ENCODE results near the gene USP28. TPM values are rescaled to one million over a fixed set of nuclear protein-coding genes. Genes with fewer than 3 reads are reported as not detected.

Gene USP28
- total and polyA plus RNA-seq, 2 of the 8 experiments (the other 6 are each of a cell fraction or from before 2014, with no cell fraction given): 82.6 to 119 TPM

DNA sequence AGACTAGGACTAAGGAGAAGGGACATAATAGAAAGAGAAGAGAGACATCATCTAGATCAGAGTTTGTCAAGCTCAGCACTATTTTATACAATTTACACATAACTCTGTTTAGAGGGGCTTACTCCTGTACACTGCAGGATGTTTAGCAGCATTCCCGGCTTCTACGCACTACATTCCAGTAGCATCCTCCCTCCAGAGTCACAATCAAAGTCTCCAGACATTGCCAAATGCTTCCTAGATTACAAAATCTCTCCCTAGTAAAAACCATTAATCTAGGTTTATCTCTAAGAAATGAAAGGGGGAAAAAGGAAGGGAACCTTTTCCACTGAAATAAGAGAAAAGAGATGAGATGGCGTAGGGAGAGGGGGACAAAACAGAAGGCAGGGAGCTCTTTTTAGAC lies 4.0 kb downstream of the USP28 start (continued):
- TF ChIP-seq, protein P1, sequence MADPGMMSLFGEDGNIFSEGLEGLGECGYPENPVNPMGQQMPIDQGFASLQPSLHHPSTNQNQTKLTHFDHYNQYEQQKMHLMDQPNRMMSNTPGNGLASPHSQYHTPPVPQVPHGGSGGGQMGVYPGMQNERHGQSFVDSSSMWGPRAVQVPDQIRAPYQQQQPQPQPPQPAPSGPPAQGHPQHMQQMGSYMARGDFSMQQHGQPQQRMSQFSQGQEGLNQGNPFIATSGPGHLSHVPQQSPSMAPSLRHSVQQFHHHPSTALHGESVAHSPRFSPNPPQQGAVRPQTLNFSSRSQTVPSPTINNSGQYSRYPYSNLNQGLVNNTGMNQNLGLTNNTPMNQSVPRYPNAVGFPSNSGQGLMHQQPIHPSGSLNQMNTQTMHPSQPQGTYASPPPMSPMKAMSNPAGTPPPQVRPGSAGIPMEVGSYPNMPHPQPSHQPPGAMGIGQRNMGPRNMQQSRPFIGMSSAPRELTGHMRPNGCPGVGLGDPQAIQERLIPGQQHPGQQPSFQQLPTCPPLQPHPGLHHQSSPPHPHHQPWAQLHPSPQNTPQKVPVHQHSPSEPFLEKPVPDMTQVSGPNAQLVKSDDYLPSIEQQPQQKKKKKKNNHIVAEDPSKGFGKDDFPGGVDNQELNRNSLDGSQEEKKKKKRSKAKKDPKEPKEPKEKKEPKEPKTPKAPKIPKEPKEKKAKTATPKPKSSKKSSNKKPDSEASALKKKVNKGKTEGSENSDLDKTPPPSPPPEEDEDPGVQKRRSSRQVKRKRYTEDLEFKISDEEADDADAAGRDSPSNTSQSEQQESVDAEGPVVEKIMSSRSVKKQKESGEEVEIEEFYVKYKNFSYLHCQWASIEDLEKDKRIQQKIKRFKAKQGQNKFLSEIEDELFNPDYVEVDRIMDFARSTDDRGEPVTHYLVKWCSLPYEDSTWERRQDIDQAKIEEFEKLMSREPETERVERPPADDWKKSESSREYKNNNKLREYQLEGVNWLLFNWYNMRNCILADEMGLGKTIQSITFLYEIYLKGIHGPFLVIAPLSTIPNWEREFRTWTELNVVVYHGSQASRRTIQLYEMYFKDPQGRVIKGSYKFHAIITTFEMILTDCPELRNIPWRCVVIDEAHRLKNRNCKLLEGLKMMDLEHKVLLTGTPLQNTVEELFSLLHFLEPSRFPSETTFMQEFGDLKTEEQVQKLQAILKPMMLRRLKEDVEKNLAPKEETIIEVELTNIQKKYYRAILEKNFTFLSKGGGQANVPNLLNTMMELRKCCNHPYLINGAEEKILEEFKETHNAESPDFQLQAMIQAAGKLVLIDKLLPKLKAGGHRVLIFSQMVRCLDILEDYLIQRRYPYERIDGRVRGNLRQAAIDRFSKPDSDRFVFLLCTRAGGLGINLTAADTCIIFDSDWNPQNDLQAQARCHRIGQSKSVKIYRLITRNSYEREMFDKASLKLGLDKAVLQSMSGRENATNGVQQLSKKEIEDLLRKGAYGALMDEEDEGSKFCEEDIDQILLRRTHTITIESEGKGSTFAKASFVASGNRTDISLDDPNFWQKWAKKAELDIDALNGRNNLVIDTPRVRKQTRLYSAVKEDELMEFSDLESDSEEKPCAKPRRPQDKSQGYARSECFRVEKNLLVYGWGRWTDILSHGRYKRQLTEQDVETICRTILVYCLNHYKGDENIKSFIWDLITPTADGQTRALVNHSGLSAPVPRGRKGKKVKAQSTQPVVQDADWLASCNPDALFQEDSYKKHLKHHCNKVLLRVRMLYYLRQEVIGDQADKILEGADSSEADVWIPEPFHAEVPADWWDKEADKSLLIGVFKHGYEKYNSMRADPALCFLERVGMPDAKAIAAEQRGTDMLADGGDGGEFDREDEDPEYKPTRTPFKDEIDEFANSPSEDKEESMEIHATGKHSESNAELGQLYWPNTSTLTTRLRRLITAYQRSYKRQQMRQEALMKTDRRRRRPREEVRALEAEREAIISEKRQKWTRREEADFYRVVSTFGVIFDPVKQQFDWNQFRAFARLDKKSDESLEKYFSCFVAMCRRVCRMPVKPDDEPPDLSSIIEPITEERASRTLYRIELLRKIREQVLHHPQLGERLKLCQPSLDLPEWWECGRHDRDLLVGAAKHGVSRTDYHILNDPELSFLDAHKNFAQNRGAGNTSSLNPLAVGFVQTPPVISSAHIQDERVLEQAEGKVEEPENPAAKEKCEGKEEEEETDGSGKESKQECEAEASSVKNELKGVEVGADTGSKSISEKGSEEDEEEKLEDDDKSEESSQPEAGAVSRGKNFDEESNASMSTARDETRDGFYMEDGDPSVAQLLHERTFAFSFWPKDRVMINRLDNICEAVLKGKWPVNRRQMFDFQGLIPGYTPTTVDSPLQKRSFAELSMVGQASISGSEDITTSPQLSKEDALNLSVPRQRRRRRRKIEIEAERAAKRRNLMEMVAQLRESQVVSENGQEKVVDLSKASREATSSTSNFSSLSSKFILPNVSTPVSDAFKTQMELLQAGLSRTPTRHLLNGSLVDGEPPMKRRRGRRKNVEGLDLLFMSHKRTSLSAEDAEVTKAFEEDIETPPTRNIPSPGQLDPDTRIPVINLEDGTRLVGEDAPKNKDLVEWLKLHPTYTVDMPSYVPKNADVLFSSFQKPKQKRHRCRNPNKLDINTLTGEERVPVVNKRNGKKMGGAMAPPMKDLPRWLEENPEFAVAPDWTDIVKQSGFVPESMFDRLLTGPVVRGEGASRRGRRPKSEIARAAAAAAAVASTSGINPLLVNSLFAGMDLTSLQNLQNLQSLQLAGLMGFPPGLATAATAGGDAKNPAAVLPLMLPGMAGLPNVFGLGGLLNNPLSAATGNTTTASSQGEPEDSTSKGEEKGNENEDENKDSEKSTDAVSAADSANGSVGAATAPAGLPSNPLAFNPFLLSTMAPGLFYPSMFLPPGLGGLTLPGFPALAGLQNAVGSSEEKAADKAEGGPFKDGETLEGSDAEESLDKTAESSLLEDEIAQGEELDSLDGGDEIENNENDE (IDR thresholded peaks at IDR 0.05; ENCODE audit: insufficient replicate concordance, low read length): no peak
- TF ChIP-seq, protein P2, sequence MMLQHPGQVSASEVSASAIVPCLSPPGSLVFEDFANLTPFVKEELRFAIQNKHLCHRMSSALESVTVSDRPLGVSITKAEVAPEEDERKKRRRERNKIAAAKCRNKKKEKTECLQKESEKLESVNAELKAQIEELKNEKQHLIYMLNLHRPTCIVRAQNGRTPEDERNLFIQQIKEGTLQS (IDR thresholded peaks at IDR 0.05; ENCODE audit: insufficient read depth, low read depth, low read length): no peak
- TF ChIP-seq FOSL1 (IDR thresholded peaks at IDR 0.05; ENCODE audit: insufficient read depth, low read depth, low read length): no peak
- no peak for TF ChIP-seq CHD2 (IDR thresholded peaks at IDR 0.05; ENCODE audit: low read length)
- TF ChIP-seq GABPA (IDR thresholded peaks at IDR 0.05; ENCODE audit: borderline replicate concordance, insufficient read depth, low read length): no peak
- TF ChIP-seq TCF12 (IDR thresholded peaks at IDR 0.05; ENCODE audit: low read depth, low read length): no peak
- no peak for TF ChIP-seq EZH2 (IDR thresholded peaks at IDR 0.05; ENCODE audit: low read depth, low read length, severe bottlenecking)
- no peak for TF ChIP-seq BACH1 (IDR thresholded peaks at IDR 0.05; ENCODE audit: low read length)
- TF ChIP-seq, protein P3, sequence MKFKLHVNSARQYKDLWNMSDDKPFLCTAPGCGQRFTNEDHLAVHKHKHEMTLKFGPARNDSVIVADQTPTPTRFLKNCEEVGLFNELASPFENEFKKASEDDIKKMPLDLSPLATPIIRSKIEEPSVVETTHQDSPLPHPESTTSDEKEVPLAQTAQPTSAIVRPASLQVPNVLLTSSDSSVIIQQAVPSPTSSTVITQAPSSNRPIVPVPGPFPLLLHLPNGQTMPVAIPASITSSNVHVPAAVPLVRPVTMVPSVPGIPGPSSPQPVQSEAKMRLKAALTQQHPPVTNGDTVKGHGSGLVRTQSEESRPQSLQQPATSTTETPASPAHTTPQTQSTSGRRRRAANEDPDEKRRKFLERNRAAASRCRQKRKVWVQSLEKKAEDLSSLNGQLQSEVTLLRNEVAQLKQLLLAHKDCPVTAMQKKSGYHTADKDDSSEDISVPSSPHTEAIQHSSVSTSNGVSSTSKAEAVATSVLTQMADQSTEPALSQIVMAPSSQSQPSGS (IDR thresholded peaks at IDR 0.05; ENCODE audit: low read length): no peak
- no peak for TF ChIP-seq NRF1 (IDR thresholded peaks at IDR 0.05; ENCODE audit: low read depth, low read length)

Data from H1 (cell line).